ENCODE results near the gene CR2. TPM values are rescaled to one million over a fixed set of nuclear protein-coding genes. Genes with fewer than 3 reads are reported as not detected.

The CR2 gene
- total RNA-seq, 1 donor from 2014 or later = 0.81 TPM

DNA sequence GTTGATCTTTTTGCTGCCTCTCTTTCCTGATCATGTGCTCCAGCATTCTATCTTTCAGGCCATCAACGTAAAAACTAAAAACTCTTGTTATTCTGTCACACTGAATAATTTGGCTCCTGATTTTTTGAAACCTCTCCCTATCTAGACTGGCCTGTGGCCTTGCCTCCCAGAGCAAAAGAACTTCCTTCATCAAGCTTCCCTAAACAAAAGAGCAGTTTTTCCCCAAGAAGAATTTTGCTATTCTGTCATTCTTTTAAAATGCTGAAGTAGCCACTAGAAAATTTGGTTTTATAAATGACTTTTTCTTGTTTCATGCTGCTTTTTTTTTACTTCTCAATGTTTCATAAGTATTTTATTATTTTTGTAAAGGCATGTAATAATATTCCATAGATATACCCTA is 37.1 kb upstream of the CR2 start:
- H3K4me3 ChIP-seq (ENCODE audit: low read depth, low read length) = no peak overlapping the region
- DNase-seq (ENCODE audit: low read depth) = no peak
- TF ChIP-seq, protein P1, sequence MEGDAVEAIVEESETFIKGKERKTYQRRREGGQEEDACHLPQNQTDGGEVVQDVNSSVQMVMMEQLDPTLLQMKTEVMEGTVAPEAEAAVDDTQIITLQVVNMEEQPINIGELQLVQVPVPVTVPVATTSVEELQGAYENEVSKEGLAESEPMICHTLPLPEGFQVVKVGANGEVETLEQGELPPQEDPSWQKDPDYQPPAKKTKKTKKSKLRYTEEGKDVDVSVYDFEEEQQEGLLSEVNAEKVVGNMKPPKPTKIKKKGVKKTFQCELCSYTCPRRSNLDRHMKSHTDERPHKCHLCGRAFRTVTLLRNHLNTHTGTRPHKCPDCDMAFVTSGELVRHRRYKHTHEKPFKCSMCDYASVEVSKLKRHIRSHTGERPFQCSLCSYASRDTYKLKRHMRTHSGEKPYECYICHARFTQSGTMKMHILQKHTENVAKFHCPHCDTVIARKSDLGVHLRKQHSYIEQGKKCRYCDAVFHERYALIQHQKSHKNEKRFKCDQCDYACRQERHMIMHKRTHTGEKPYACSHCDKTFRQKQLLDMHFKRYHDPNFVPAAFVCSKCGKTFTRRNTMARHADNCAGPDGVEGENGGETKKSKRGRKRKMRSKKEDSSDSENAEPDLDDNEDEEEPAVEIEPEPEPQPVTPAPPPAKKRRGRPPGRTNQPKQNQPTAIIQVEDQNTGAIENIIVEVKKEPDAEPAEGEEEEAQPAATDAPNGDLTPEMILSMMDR (conservative IDR thresholded peaks at IDR 0.05; ENCODE audit: low read depth, low read length) = no peak

DNA sequence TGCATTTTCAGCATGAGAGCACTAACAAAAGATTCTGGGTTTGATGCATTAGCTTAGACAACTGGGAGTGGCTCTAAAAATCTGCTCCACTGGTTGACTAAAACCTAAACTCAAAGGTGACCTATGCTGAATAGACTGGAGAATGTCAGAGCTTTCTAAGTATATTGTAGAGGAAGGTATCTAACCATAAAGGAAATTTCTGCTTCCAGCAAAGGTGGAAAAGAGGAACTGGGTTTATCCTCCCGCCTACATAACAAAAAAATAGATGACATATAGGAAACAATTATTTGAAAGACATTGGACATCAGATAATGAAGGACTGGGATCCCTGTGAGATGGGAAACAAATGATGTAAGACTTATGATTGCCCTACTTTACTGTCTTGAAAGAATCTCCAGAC is 35.8 kb upstream of the CR2 start:
- H3K4me3 ChIP-seq (ENCODE audit: low read depth, low read length) = no peak overlapping the region
- DNase-seq (ENCODE audit: low read depth) = no peak
- TF ChIP-seq, protein P1 (conservative IDR thresholded peaks at IDR 0.05; ENCODE audit: low read depth, low read length) = no peak

DNA sequence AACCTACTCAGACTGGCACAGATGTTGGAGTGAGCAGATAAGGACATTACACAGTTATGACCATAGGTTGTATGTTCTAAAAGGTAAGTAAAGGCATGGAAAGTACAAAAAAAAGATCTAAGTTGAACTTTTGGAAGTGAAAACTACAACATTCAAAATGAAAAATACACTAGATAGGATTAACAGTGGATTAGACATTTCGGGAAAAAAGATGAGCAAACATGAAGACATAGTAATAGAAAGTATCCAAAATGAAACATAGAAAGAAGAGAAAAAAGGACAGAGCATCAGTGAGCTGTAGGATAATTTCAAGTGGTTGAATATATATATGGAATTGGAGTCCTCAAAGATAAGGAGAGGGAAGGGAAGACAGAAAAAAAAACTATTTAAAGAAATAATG is 34.0 kb upstream of the CR2 start:
- DNase-seq (ENCODE audit: low read depth) = no peak
- TF ChIP-seq, protein P1 (conservative IDR thresholded peaks at IDR 0.05; ENCODE audit: low read depth, low read length) = no peak
- no peak overlapping the region for H3K4me3 ChIP-seq (ENCODE audit: low read depth, low read length)

DNA sequence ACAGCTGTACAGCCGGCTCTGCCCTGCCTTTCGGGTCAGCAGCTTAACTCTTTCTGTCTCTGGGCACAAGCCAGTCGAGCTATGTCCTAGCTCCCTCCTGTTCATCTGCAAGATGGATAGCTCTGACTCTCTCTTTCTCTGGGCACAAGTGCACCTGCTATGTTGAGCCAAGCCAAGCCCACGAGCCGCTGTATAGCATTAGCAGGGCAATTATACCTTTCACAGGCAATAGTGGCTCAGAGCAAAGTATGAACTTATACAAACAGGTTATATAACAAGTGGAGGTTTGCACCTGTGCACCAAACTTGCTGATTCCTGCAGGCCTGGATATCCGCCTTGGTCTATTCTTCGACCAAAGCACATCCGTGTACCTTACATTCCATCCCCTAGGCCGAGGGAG is 33.0 kb upstream of the CR2 start:
- no peak for DNase-seq (ENCODE audit: low read depth)
- TF ChIP-seq, protein P1 (conservative IDR thresholded peaks at IDR 0.05; ENCODE audit: low read depth, low read length) = no peak
- no peak overlapping the region for H3K4me3 ChIP-seq (ENCODE audit: low read depth, low read length)

DNA sequence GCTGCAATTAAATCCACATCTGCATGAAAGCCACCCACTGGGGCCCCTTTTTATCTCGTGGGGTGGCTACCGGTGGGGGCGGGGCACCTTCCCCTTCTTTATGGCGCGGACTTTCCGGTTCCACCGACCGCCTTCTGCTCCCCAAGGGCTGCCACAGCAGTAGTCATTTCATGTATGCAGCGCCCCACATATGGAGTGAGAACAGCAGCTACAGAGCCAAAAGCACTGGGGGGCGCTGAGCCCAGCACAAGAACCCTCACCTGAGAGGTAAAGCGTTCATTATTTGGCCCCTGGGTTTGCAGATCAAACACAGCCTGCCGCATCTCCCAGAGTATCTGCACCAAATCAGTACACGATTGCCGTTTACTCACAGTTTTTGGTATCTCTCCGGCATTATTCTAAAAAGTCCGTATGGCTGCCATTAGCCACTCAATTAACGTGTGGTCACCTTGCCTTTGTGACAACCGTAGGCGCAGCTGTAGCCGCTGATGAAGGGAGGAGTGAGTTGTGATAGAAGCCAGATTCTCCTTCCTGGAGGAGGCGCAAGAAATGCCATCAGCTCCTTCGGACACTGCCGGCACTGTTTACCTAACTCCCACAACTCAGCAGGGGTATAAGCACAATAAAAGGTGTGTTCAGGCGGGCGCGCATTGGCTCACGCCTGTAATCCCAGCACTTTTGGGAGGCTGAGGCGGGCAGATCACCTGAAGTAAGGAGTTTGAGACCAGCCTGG is 30.4 kb upstream of the CR2 start:
- H3K4me3 ChIP-seq (ENCODE audit: low read depth, low read length) = no peak overlapping the region
- TF ChIP-seq, protein P1 (conservative IDR thresholded peaks at IDR 0.05; ENCODE audit: low read depth, low read length) = no peak
- no peak for DNase-seq (ENCODE audit: low read depth)

DNA sequence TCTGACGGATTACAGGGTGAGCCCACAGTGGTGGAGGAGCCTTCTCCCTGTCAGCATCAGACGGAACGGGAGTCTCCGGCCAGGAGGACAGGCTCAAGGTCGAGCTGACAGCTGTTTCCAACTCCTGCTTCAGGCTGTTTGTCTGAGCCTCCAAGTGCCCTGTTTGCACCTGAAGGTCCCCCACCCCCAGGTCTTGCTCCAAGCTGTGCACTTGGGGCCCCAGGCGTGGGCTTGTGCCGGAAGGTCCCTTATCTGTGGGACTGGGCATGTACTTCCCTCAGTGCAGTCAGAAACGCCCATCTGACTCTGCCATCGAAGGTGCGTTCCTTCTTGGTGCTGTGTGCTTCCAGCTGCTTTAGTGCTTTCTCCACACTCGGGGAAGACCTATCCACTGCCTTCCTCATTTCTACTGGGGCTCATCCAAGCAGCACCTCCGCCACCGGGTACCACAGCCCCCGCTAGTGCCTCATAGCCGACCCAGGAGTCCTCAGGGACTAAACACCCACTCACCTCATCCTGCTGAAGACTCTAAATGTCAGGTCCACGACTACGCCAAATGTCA is 29.5 kb upstream of the CR2 start:
- TF ChIP-seq, protein P1 (conservative IDR thresholded peaks at IDR 0.05; ENCODE audit: low read depth, low read length) = no peak
- DNase-seq (ENCODE audit: low read depth) = no peak
- H3K4me3 ChIP-seq (ENCODE audit: low read depth, low read length) = no peak overlapping the region

Measured in epithelial cell of proximal tubule (primary cell).